PC-3 (cell line): ENCODE measurements around the gene RNF167.

Source experiments
- EZH2 ChIP-seq: fragments of 300-600 bp; sonication (generic); IDR thresholded peaks from one replicate; pipeline ENCODE4 v1.6.1; 2017; ENCODE audit warnings: antibody characterized with exemption, mild to moderate bottlenecking, low read length; ENCODE audit not compliant: unreplicated experiment
- EZH2phosphoT487 ChIP-seq: fragments of 300-600 bp; sonication (generic); IDR thresholded peaks from 2 replicates; pipeline ENCODE4 v1.6.1; 2018; ENCODE audit warnings: mild to moderate bottlenecking, antibody characterized with exemption, low read length, borderline replicate concordance
- TF ChIP-seq, protein P1 (sequence below): fragments of 300-600 bp; sonication (generic); conservative IDR thresholded peaks from 2 replicates; pipeline ENCODE4 v1.5.1; 2017; ENCODE audit warnings: antibody characterized with exemption, low read depth, mild to moderate bottlenecking, low read length

DNA sequence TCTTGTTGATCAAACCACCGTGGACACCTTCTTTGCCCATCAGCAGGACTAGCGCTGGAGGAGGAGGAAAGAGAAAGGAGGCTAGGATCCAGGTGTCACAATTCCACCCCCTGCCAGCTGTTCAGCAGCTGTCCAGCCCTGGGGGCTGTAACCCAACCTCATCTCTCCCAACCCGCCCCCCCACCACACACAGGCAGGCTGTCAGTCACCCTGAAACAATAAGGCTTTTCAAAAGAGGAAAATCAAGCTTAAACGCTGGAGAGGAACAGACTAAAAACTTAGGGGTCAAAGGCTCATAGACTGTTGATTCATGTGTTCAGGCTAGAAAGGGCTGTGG lies 5.8 kb downstream of the RNF167 start:
- TF ChIP-seq, protein P1, sequence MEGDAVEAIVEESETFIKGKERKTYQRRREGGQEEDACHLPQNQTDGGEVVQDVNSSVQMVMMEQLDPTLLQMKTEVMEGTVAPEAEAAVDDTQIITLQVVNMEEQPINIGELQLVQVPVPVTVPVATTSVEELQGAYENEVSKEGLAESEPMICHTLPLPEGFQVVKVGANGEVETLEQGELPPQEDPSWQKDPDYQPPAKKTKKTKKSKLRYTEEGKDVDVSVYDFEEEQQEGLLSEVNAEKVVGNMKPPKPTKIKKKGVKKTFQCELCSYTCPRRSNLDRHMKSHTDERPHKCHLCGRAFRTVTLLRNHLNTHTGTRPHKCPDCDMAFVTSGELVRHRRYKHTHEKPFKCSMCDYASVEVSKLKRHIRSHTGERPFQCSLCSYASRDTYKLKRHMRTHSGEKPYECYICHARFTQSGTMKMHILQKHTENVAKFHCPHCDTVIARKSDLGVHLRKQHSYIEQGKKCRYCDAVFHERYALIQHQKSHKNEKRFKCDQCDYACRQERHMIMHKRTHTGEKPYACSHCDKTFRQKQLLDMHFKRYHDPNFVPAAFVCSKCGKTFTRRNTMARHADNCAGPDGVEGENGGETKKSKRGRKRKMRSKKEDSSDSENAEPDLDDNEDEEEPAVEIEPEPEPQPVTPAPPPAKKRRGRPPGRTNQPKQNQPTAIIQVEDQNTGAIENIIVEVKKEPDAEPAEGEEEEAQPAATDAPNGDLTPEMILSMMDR = no peak
- no peak for TF ChIP-seq EZH2
- TF ChIP-seq EZH2phosphoT487 = no peak
